ENCODE measurements around the gene PTPN18.
"Not testable (repeated sequence)": the region's sequence is repeated elsewhere in the genome, so short reads cannot be mapped to it uniquely, and the experiment has no call there.

PTPN18 gene, protein sequence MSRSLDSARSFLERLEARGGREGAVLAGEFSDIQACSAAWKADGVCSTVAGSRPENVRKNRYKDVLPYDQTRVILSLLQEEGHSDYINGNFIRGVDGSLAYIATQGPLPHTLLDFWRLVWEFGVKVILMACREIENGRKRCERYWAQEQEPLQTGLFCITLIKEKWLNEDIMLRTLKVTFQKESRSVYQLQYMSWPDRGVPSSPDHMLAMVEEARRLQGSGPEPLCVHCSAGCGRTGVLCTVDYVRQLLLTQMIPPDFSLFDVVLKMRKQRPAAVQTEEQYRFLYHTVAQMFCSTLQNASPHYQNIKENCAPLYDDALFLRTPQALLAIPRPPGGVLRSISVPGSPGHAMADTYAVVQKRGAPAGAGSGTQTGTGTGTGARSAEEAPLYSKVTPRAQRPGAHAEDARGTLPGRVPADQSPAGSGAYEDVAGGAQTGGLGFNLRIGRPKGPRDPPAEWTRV

DNA sequence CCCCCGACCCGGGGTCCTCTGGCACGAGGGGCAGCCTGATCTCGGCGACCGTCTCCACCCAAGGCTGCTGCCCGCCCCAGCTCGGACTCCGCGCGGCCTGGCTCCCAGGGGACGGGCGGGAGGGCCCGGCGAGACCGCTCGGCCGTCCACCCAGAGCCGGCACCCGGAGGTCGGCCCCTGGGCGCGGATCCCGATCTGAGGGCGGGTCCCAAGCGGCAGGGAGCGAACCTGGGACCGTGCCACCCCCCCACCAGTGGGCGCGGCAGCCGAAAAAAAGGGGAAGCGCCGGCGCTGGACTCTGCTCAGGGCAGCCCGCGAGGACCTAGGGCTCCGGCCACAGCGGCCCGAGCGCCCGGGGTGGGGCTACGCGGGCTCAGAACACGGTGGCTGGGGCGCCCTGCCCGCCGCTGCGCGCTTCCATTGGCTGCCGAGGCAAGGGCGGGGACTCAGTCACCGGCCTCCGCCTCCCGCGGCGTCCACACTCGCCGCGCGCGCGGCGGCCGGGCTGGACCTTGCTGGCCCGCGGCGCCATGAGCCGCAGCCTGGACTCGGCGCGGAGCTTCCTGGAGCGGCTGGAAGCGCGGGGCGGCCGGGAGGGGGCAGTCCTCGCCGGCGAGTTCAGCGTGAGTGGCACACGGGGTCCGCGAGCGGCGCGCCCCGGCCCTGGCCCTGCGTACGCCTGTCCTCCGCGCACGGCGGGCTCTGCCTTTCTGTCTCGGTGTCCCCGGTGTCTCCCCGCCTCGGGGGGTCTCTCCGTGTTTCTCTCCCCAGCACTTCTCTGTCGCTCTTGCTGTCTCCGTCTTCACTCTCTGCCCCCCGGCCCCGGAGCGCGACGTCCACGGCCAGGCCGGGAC is at the start of gene PTPN18:
Gene PTPN18, plus strand, starts transcription at position 479 of the 854 bp plus-strand sequence. Its CDS starts 52 bp downstream, at position 531.
- peak; percentile 44 for DNase-seq

DNA sequence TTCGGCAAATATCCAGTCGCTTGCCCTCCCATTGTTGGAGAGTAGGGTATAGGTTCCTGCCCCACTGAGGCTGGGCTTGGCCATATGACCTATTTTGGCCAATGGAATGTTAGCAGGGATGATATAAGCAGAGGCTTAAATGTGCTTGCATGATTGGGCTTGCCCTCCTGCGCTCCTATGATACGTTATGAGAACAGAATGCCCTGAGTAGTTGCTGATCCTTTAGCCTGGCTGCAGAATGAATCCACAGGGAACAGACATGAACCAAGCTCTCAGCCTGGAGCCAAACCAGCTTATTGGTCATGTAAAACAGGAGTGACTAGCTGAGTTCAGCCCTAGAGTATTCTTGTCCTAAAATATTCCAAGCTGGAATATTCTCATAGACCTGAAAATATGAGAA is 48.0 kb upstream of the PTPN18 start:
- DNase-seq = no peak

DNA sequence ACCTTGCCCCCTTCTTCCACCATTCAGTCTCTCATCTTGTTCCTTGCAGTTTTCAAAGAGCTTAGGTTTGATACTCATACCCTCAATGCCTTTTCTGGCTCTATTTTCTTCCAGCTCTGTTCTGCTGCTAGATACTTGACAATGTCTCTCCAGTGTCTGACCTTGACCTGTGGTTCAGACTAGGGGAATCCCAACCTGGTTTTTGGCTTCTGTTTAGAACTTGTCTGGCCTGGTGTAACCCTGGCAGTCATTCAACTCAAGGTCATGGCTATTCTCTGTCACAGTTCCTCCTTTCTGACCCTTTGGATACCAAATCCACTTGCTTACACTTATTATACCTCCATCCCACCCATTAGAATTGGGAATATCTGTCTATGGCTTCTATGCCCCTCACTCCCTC is 45.0 kb upstream of the PTPN18 start:
- no peak for DNase-seq

GRCh38 chr2:130313812-130314334 is 42.0 kb upstream of the PTPN18 start:
- no peak for DNase-seq

DNA sequence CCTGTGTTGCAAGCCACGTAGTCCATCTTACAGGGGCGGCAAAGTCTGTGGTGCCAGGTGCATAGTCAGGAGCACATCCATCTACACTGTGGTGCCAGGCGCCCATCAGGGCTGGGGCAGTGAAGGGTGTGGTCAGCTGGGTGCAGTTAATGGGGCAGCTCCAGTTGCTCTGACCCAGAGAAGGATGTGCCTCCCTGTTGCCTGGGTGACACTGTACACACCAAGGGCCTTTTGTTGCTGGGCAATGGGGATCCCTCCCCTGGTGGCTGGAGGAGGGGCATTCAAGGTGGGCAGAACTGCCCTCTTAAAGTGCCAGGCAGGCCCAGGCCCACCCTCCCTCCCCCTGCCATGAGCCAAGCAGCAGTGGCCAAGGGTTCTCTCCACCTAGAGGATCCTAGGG is 41.5 kb upstream of the PTPN18 start:
- DNase-seq = no peak

DNA sequence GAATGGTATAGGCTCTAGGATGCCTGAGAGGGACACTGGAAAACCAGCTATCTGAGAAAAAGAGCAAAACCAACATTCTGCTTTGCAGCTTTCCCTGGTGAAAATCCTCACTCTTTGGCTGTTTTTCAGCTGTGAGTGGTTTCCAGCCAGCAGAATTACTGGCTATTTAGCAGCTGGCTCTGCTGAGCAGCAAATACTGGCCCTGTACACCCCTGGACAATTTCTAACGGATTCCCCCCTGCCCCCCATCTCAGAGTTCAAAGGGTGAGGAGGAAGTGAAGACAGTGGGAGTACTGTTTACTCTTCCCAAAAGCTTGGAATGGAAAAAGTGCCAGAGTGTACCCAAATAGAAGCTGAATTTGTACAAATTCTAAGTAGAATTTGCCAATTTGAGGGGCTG is 39.3 kb upstream of the PTPN18 start:
- no peak for DNase-seq

DNA sequence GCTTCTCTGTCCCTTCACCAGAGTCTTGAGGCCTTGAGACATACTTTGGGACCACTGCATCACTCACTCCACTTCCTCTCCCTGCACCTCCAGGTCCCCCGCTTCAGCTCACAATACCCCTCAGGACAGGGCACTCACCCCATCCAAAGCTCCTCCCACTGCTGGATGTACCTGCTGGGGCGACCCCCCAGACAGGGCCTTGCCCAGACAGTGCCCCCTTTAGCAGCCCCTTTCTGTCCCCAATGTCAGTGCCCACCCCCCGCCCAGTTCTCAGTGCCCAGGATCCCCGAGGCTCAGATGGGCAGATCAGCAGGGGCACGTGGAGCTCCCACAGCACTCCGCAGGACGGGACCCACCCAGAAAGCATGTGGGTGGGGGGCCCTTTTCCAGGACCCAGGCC is 37.0 kb upstream of the PTPN18 start:
- no peak for DNase-seq

DNA sequence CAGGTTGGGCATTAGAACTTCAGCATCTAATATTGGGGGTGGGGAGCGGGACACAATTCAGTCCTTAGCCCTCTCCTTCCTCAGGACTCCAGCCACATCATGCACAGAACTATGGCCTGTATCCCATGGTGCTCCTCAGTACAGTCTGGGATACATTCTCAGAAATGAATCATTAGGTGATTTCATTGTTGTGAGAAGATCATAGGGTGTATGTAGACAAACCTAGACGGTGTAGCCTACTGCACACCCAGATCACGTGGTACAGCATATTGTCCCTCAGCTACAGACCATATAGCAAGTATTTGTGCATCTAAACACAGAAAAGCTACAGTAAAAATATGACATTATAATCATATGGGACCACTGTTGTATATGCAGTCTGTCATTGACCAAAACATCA is 36.3 kb upstream of the PTPN18 start:
- no peak for DNase-seq

GRCh38 chr2:130327703-130328527 is 27.9 kb upstream of the PTPN18 start:
- DNase-seq = no peak

GRCh38 chr2:130328710-130329109 is 27.1 kb upstream of the PTPN18 start:
- DNase-seq = no peak

- peak; percentile 3 for DNase-seq
Measured at GRCh38 chr2:130332271-130333073, 23.4 kb upstream of the PTPN18 start.

GRCh38 chr2:130333253-130333652 is 22.6 kb upstream of the PTPN18 start:
- DNase-seq = not testable (repeated sequence)

DNA sequence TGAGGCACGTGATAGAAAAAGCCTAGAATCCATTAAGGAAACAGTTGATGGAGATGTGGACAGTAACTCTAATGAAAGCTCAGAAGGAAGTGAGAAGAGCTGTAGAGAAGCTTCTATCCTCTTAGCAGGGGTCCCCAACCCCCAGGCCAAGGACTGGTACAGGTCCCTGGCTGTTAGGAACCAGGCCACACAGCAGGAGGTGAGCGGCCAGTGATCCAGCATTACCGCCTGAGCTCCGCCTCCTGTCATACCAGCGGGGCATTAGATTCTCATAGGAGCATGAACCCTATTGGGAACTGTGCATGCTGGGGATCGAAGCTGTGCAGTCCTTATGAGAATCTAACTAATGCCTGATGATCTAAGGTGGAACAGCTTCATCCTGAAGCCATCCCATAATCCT is 21.8 kb upstream of the PTPN18 start:
- no peak for DNase-seq

GRCh38 chr2:130335226-130335625 is 20.6 kb upstream of the PTPN18 start:
- DNase-seq = no peak

DNA sequence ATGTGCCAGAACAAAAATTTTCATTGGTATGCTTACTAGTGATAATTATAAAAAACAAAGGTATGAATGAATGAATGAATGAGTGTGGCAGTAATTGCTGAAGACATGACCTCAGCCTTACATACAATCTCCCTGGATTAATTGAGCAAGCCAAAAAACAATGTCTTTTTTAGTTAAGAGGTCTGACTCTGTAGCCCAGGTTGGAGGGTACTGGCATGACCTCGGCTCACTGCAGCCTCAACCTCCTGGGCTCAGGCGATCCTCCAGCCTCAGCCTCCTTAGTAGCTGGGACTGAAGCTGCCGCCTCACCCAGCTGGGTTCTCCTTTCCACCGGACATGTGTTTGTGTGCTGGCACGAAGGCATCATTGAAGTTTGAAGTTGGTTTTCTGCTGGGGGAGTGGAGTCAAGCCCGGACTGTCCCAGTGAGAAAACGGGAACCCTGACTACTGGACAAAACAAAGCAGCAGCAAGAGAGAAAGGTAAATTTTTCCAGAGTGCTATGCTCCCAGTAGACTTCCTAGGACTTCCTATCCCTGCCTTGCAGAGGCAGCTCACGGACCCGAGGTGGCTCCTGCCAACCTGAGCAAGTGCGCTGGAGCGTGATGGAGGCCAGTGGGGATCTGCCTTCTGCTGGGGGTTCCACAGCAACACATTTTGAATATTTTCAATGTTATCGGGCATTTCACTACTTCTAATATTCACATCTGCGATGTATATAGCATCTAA is 19.5 kb upstream of the PTPN18 start:
- no peak for DNase-seq

GRCh38 chr2:130336877-130337734 is 18.8 kb upstream of the PTPN18 start:
- DNase-seq = peak; percentile 72

- no peak for DNase-seq
Measured at GRCh38 chr2:130337735-130338325, 18.0 kb upstream of the PTPN18 start.

DNA sequence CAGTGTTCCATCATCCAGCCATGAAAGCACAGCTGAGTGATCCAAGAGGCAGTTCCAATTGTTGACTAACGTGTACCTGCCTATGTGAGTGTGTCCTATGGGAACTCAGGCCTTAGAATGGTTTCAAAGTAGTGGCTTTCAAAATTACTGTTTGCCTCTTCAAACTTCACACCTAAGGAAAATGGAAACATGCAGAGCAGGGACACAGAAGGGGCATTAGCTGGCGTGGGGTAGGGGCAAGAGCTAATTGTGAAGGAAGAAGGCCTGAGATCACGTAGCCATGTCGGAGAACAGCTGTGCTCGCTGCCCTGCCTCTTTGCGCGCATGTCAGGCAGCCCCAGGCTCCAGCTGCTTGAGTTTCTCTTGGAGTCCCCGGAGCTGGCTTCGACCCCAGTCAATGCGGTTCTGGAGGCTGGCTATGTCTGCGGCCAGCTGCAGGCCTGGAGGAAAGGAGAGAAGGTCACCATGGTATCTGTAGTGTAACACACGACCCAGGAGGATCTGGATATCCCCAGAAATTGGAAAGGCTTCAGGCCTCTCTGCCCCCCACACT is 17.0 kb upstream of the PTPN18 start:
- no peak for DNase-seq

Measured in NCI-H1092 (cell line).